ENCODE measurements around the gene GTF3C5.
"Not testable (repeated sequence)": the region's sequence is repeated elsewhere in the genome, so short reads cannot be mapped to it uniquely, and the experiment has no call there.

GTF3C5 gene

GRCh38 chr9:133031130-133031422 is 279 bp downstream of the GTF3C5 start:
- DNase-seq (ENCODE audit: low read depth) = no peak

GRCh38 chr9:133031496-133031911 is 707 bp downstream of the GTF3C5 start:
- DNase-seq (ENCODE audit: low read depth) = no peak

- no peak for DNase-seq (ENCODE audit: low read depth)
Measured at GRCh38 chr9:133032171-133032570, 1.4 kb downstream of the GTF3C5 start.

- no peak for DNase-seq (ENCODE audit: low read depth)
Measured at GRCh38 chr9:133035669-133036068, 4.9 kb downstream of the GTF3C5 start.

- no peak for DNase-seq (ENCODE audit: low read depth)
Measured at GRCh38 chr9:133037775-133038515, 7.1 kb downstream of the GTF3C5 start.

GRCh38 chr9:133040892-133041479 is 10.2 kb downstream of the GTF3C5 start:
- not testable (repeated sequence) for DNase-seq (ENCODE audit: low read depth)

GRCh38 chr9:133041958-133042357 is 11.2 kb downstream of the GTF3C5 start:
- DNase-seq (ENCODE audit: low read depth) = no peak

GRCh38 chr9:133042676-133043075 is 11.9 kb downstream of the GTF3C5 start:
- no peak for DNase-seq (ENCODE audit: low read depth)

- DNase-seq (ENCODE audit: low read depth) = no peak
Measured at GRCh38 chr9:133043449-133044035, 12.7 kb downstream of the GTF3C5 start.

- DNase-seq (ENCODE audit: low read depth) = no peak
Measured at GRCh38 chr9:133044125-133044524, 13.3 kb downstream of the GTF3C5 start.

- no peak for DNase-seq (ENCODE audit: low read depth)
Measured at GRCh38 chr9:133044661-133045060, 13.9 kb downstream of the GTF3C5 start.

GRCh38 chr9:133045132-133045531 is 14.3 kb downstream of the GTF3C5 start:
- DNase-seq (ENCODE audit: low read depth) = no peak

GRCh38 chr9:133046196-133046899 is 15.6 kb downstream of the GTF3C5 start:
- DNase-seq (ENCODE audit: low read depth) = no peak

GRCh38 chr9:133046900-133047295 is 16.1 kb downstream of the GTF3C5 start:
- DNase-seq (ENCODE audit: low read depth) = no peak

GRCh38 chr9:133048595-133048994 is 17.8 kb downstream of the GTF3C5 start:
- no peak for DNase-seq (ENCODE audit: low read depth)

GRCh38 chr9:133049043-133049442 is 18.2 kb downstream of the GTF3C5 start:
- DNase-seq (ENCODE audit: low read depth) = no peak

GRCh38 chr9:133050142-133050541 is 19.3 kb downstream of the GTF3C5 start:
- no peak for DNase-seq (ENCODE audit: low read depth)

GRCh38 chr9:133050781-133051180 is 20.0 kb downstream of the GTF3C5 start:
- no peak for DNase-seq (ENCODE audit: low read depth)

GRCh38 chr9:133051281-133051900 is 20.6 kb downstream of the GTF3C5 start:
- DNase-seq (ENCODE audit: low read depth) = no peak

- DNase-seq (ENCODE audit: low read depth) = no peak
Measured at GRCh38 chr9:133051966-133052539, 21.3 kb downstream of the GTF3C5 start.

- DNase-seq (ENCODE audit: low read depth) = no peak
Measured at GRCh38 chr9:133054194-133054890, 23.5 kb downstream of the GTF3C5 start.

GRCh38 chr9:133054966-133055365 is 24.2 kb downstream of the GTF3C5 start:
- DNase-seq (ENCODE audit: low read depth) = no peak

Data from stimulated activated CD8-positive, alpha-beta memory T cell treated with anti-CD3 and anti-CD28 coated beads, Interleukin-4, amount 100 ng/mL, for 24 hours (primary cell).